ENCODE measurements around the gene AHRR. TPM values are rescaled to one million over a fixed set of nuclear protein-coding genes. Genes with fewer than 3 reads are reported as not detected.

Gene AHRR
- total RNA-seq, 2 experiments from 2014 or later = 2.2 to 3.4 TPM

DNA sequence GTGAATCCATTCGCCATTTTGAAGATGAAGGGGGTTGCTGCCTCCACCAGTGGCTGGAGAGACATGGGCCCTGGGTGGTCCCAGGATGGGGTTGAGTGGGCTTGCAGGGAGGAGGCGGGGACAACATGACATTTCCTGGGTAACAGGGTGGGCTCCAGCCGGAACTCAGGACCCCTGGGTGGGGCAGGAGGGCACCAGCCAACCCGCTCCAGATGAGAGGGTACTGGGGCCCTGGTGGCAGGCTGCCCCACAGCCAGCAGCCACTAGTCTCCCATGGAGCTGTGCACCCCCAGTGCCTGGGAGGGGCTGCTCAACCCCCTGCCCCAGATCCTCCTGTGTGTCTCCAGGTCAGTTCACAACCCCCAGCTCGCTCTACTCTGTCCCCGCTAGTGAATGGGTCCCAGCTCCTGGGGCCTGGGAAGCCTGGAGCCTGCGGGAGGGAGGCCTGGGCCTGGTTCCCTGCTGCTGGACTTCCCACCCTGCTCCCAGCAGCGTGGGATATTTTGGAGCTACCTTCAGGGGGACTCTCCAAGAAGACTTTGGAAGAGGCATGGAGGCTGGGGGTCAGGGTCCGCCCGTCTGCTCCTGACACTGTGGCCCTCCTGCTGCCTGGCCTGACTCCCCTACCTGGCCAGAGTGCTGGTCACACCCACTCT lies 55.9 kb downstream of the AHRR start:
- DNase-seq (ENCODE audit: low spot score) = no peak
- no peaks in the 10 kb centered on the region for H3K36me3 ChIP-seq (ENCODE audit: insufficient read depth, low read length)
- ChIA-PET CTCF (ENCODE audit: unreplicated experiment) (no interaction called here), POLR2A (no interaction called here)
- no peaks in the 10 kb centered on the region for H3K9me3 ChIP-seq (ENCODE audit: low read length)
- H3K9me2 ChIP-seq (ENCODE audit: insufficient read depth, low read length) = no peaks in the 10 kb centered on the region
- TF ChIP-seq, protein P1, sequence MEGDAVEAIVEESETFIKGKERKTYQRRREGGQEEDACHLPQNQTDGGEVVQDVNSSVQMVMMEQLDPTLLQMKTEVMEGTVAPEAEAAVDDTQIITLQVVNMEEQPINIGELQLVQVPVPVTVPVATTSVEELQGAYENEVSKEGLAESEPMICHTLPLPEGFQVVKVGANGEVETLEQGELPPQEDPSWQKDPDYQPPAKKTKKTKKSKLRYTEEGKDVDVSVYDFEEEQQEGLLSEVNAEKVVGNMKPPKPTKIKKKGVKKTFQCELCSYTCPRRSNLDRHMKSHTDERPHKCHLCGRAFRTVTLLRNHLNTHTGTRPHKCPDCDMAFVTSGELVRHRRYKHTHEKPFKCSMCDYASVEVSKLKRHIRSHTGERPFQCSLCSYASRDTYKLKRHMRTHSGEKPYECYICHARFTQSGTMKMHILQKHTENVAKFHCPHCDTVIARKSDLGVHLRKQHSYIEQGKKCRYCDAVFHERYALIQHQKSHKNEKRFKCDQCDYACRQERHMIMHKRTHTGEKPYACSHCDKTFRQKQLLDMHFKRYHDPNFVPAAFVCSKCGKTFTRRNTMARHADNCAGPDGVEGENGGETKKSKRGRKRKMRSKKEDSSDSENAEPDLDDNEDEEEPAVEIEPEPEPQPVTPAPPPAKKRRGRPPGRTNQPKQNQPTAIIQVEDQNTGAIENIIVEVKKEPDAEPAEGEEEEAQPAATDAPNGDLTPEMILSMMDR (conservative IDR thresholded peaks at IDR 0.05; ENCODE audit: low read length) = no peak
- no peak for TF ChIP-seq EZH2phosphoT487 (IDR thresholded peaks at IDR 0.05; ENCODE audit: borderline replicate concordance, low read depth, low read length)
- no peaks in the 10 kb centered on the region for H4K20me1 ChIP-seq (ENCODE audit: insufficient read depth, low read length)
- no TSS peak for BruUV-seq (replicated peaks)
- intact Hi-C loops (cut with micrococcal nuclease; ENCODE audit: unreplicated experiment) = no loop called here
- H3K4me3 ChIP-seq (ENCODE audit: low read depth, low read length, poor library complexity, severe bottlenecking) = no peak overlapping the region
- no peaks in the 10 kb centered on the region for H3K4me1 ChIP-seq (ENCODE audit: insufficient read depth, low read length, poor library complexity, severe bottlenecking)
- H2AFZ ChIP-seq (ENCODE audit: low read length) = no peak overlapping the region
- H3K27ac ChIP-seq (ENCODE audit: low read depth, low read length, poor library complexity, severe bottlenecking) = no peak overlapping the region
- no peak overlapping the region for H3K4me2 ChIP-seq (ENCODE audit: low read length)
- no peaks in the 10 kb centered on the region for H3K79me2 ChIP-seq (ENCODE audit: insufficient read depth, low read depth, low read length)

DNA sequence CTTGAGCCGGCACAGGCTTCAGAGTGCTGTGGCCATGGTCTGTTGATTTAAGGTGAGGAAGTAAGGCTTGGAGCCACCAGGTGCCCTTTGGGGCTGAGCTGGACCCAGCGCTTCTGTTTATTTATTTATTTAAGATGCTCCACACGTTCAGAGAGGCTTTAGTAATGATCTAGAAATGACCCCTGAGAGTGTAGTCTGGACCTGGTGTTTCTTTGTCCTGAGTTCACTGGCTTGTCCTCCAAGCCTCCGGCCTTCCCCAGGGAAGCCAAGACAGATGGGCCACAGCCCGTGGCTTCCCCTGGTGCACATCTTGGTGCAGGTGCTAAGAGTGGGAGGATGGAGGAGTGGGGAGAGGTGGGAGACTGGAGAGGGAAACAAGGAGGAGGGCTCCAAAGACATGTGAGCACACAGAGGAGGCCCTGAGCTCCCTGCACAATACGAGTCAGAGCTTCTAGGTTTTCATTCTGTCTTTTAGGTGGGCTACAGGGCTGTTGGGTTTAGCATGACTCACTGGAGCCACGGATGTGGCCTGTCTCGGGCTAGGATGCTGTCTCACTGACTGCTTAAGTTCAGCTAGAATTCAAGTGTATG lies 56.9 kb downstream of the AHRR start:
- H3K9me2 ChIP-seq (ENCODE audit: insufficient read depth, low read length) = no peaks in the 10 kb centered on the region
- ChIA-PET POLR2A (interaction anchor here (0.6 kb wide), 1 partner anchor 1657 kb away, joined by 3 read pairs; no protein-coding TSS in a partner anchor), CTCF (ENCODE audit: unreplicated experiment) (no interaction called here)
- no peaks in the 10 kb centered on the region for H3K4me1 ChIP-seq (ENCODE audit: insufficient read depth, low read length, poor library complexity, severe bottlenecking)
- BruUV-seq (replicated peaks) = no TSS peak
- TF ChIP-seq, protein P1 (conservative IDR thresholded peaks at IDR 0.05; ENCODE audit: low read length) = no peak
- TF ChIP-seq EZH2phosphoT487 (IDR thresholded peaks at IDR 0.05; ENCODE audit: borderline replicate concordance, low read depth, low read length) = no peak
- no peak overlapping the region for H3K27ac ChIP-seq (ENCODE audit: low read depth, low read length, poor library complexity, severe bottlenecking)
- no peaks in the 10 kb centered on the region for H3K9me3 ChIP-seq (ENCODE audit: low read length)
- no peak for DNase-seq (ENCODE audit: low spot score)
- no peaks in the 10 kb centered on the region for H3K79me2 ChIP-seq (ENCODE audit: insufficient read depth, low read depth, low read length)
- intact Hi-C loops (cut with micrococcal nuclease; ENCODE audit: unreplicated experiment) = no loop called here
- no peaks in the 10 kb centered on the region for H4K20me1 ChIP-seq (ENCODE audit: insufficient read depth, low read length)
- no peak overlapping the region for H3K4me2 ChIP-seq (ENCODE audit: low read length)
- H2AFZ ChIP-seq (ENCODE audit: low read length) = no peak overlapping the region
- H3K4me3 ChIP-seq (ENCODE audit: low read depth, low read length, poor library complexity, severe bottlenecking) = no peak overlapping the region
- H3K36me3 ChIP-seq (ENCODE audit: insufficient read depth, low read length) = no peaks in the 10 kb centered on the region

Data from OCI-LY7 (cell line).